Fibroblast of pulmonary artery (primary cell): ENCODE data around the gene TENM4.

Experiments
- DNase-seq: peaks from one replicate; pipeline ENCODE4 v3.0.0-alpha.2; 2010; ENCODE audit warnings: low read depth
- H3K4me3 ChIP-seq: replicated peaks from 2 replicates; pipeline ENCODE4 v1.5.1; 2011; ENCODE audit warnings: low read depth, mild to moderate bottlenecking, control low read depth, low read length, moderate library complexity
- CTCF ChIP-seq: IDR thresholded peaks from 2 replicates; pipeline ENCODE4 v1.5.1; 2011; ENCODE audit warnings: mild to moderate bottlenecking, control low read depth, low read length, inconsistent platforms; ENCODE audit errors: missing control alignments

The TENM4 gene

GRCh38 chr11:78768971-78769370, 671.9 kb downstream of the TENM4 start:
- no peak for DNase-seq
- no peak for TF ChIP-seq CTCF
- H3K4me3 ChIP-seq = no peak overlapping the region

GRCh38 chr11:78768345-78768744, 672.5 kb downstream of the TENM4 start:
- DNase-seq = no peak
- no peak overlapping the region for H3K4me3 ChIP-seq
- TF ChIP-seq CTCF = no peak

- no peak for DNase-seq
- TF ChIP-seq CTCF = no peak
Measured at GRCh38 chr11:78767027-78767932, 673.5 kb downstream of the TENM4 start.

GRCh38 chr11:78764946-78765345, 675.9 kb downstream of the TENM4 start:
- no peak overlapping the region for H3K4me3 ChIP-seq
- no peak for DNase-seq
- no peak for TF ChIP-seq CTCF

More at GRCh38 chr11:78767027-78767932, 673.5 kb downstream of the TENM4 start:
- no peak overlapping the region for H3K4me3 ChIP-seq

GRCh38 chr11:78763664-78764063, 677.2 kb downstream of the TENM4 start:
- no peak for DNase-seq
- TF ChIP-seq CTCF = no peak

GRCh38 chr11:78762105-78762504, 678.7 kb downstream of the TENM4 start:
- no peak overlapping the region for H3K4me3 ChIP-seq
- DNase-seq = no peak
- no peak for TF ChIP-seq CTCF

More at GRCh38 chr11:78763664-78764063, 677.2 kb downstream of the TENM4 start:
- H3K4me3 ChIP-seq = no peak overlapping the region
